HepG2 (cell line): ENCODE measurements around the gene KLHDC2.

Source experiments
- ASH2L ChIP-seq: fragments of 300-600, 200-600 bp; sonication (generic); IDR thresholded peaks from 2 replicates; pipeline ENCODE4 v1.7.0; 2017; ENCODE audit warnings: low read depth, mild to moderate bottlenecking, moderate library complexity, mixed read lengths, low read length; ENCODE audit not compliant: insufficient read length
- NFYB ChIP-seq: sonication (generic); formaldehyde crosslinking; IDR thresholded peaks from 2 replicates; pipeline ENCODE4 v1.4.0; 2020; ENCODE audit warnings: missing genetic modification reagents
- POLR2A ChIP-seq, 2 experiments: IDR thresholded peaks; 2 replicates each; pipeline ENCODE4 v1.6.1; 2011; ENCODE audit warnings: low read depth in 2 of 2, low read length in 2 of 2, mild to moderate bottlenecking in 1 of 2, moderate library complexity in 1 of 2; ENCODE audit not compliant: insufficient read depth in 1 of 2
- ZBTB1 ChIP-seq: sonication (generic); formaldehyde crosslinking; IDR thresholded peaks from 2 replicates; pipeline ENCODE4 v1.4.0; 2020; ENCODE audit warnings: missing genetic modification reagents, borderline replicate concordance
- TF ChIP-seq, protein P1 (sequence below): sonication (generic); formaldehyde crosslinking; IDR thresholded peaks from 2 replicates; pipeline ENCODE4 v1.4.0; 2020; ENCODE audit warnings: missing genetic modification reagents

DNA sequence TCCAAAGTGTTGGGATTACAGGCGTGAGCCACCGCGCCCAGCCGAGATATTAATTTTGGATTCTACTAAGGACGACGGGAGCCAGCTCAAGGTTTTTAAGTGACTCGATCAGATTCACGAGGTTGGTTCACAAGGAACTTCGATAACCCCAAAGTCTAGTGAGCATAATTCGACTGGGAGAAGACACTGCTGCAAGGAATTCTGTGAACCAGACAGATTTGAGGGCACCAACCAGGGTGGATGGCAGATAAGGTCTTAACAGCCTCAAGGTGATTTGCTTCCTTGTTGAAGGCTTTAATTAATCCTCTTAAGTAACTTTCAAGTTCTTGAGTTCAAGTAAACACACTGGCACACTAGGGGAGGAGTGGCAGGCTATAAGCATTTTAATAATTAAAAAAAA lies 1.1 kb upstream of the KLHDC2 start:
- TF ChIP-seq, protein P1, sequence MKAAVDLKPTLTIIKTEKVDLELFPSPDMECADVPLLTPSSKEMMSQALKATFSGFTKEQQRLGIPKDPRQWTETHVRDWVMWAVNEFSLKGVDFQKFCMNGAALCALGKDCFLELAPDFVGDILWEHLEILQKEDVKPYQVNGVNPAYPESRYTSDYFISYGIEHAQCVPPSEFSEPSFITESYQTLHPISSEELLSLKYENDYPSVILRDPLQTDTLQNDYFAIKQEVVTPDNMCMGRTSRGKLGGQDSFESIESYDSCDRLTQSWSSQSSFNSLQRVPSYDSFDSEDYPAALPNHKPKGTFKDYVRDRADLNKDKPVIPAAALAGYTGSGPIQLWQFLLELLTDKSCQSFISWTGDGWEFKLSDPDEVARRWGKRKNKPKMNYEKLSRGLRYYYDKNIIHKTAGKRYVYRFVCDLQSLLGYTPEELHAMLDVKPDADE (CRISPR knock-in tag): no peak
- TF ChIP-seq NFYB: no peak
- TF ChIP-seq ASH2L: no peak
- no peak for TF ChIP-seq ZBTB1
- TF ChIP-seq POLR2A (IDR thresholded peaks at IDR 0.05; ENCODE audit: insufficient read depth in 1 of 2, low read depth in 2 of 2, low read length in 2 of 2): no peak
